HepG2 (cell line): Measurements from ENCODE around the gene MSMP. TPM values are rescaled to one million over a fixed set of nuclear protein-coding genes. Genes with fewer than 3 reads are reported as not detected.

Experiments used
- ATF4 ChIP-seq, 2 experiments: fragments of 450-650 bp in 1 of 2; sonication (generic) in 1 of 2; formaldehyde crosslinking; IDR thresholded peaks; 2 replicates each; pipeline versions ENCODE4 v1.5.0 to v1.8.0; 2020 to 2022; ENCODE audit warnings: mild to moderate bottlenecking in 1 of 2, missing genetic modification reagents in 1 of 2
- ATF7 ChIP-seq, 2 experiments: fragments of 450-650 bp in 1 of 2; sonication (generic) in 1 of 2; formaldehyde crosslinking in 1 of 2; IDR thresholded peaks; 2 replicates each; pipeline versions ENCODE4 v1.4.0 to v1.6.1; 2016 to 2020; ENCODE audit warnings: antibody characterized with exemption in 1 of 2, mild to moderate bottlenecking in 1 of 2, missing genetic modification reagents in 1 of 2
- BRD4 ChIP-seq: sonication (generic); formaldehyde crosslinking; IDR thresholded peaks from 2 replicates; pipeline ENCODE4 v1.4.0; 2020; ENCODE audit warnings: missing genetic modification reagents
- EHMT2 ChIP-seq: fragments of 200-600 bp; sonication (generic); IDR thresholded peaks from 2 replicates; pipeline ENCODE4 v1.7.0; 2017; ENCODE audit warnings: antibody characterized with exemption, low read depth, low read length, borderline replicate concordance
- ELF3 ChIP-seq: IDR thresholded peaks from 2 replicates; pipeline ENCODE4 v1.6.1; 2016; ENCODE audit warnings: missing genetic modification reagents, missing compliant biosample characterization
- HNF4G ChIP-seq, 2 experiments: sonication (generic) in 1 of 2; formaldehyde crosslinking in 1 of 2; IDR thresholded peaks; 2 replicates each; pipeline versions ENCODE4 v1.4.0 to v1.6.1; 2011 to 2020; ENCODE audit warnings: borderline replicate concordance in 2 of 2, low read depth in 2 of 2, mild to moderate bottlenecking in 2 of 2, low read length in 1 of 2, missing genetic modification reagents in 1 of 2, moderate library complexity in 1 of 2
- JUND ChIP-seq: sonication (generic); formaldehyde crosslinking; IDR thresholded peaks from 2 replicates; pipeline ENCODE4 v1.8.0; 2022; ENCODE audit warnings: mild to moderate bottlenecking, missing genetic modification reagents
- KMT2A ChIP-seq: sonication (generic); formaldehyde crosslinking; IDR thresholded peaks from 2 replicates; pipeline ENCODE4 v1.4.0; 2020; ENCODE audit warnings: missing genetic modification reagents
- NAIF1 ChIP-seq: sonication (generic); formaldehyde crosslinking; IDR thresholded peaks from 2 replicates; pipeline ENCODE4 v1.5.0; 2020; ENCODE audit warnings: mild to moderate bottlenecking, missing genetic modification reagents, borderline replicate concordance
- NCOA5 ChIP-seq: sonication (generic); formaldehyde crosslinking; IDR thresholded peaks from 2 replicates; pipeline ENCODE4 v1.4.0; 2020; ENCODE audit warnings: missing genetic modification reagents
- PHF8 ChIP-seq: sonication (generic); formaldehyde crosslinking; IDR thresholded peaks from 2 replicates; pipeline ENCODE4 v1.5.0; 2020; ENCODE audit warnings: missing genetic modification reagents
- RFXAP ChIP-seq: sonication (generic); formaldehyde crosslinking; IDR thresholded peaks from 2 replicates; pipeline ENCODE4 v1.4.0; 2020; ENCODE audit warnings: missing genetic modification reagents, borderline replicate concordance
- SAP130 ChIP-seq: IDR thresholded peaks from 2 replicates; pipeline ENCODE4 v1.6.1; 2016; ENCODE audit warnings: low read depth
- SIX1 ChIP-seq: sonication (generic); formaldehyde crosslinking; IDR thresholded peaks from 2 replicates; pipeline ENCODE4 v1.4.0; 2020; ENCODE audit warnings: missing genetic modification reagents, borderline replicate concordance
- SP140L ChIP-seq: sonication (generic); formaldehyde crosslinking; IDR thresholded peaks from 2 replicates; pipeline ENCODE4 v1.4.0; 2020; ENCODE audit warnings: missing genetic modification reagents, borderline replicate concordance
- ZMYM2 ChIP-seq: sonication (generic); formaldehyde crosslinking; IDR thresholded peaks from 2 replicates; pipeline ENCODE4 v1.8.0; 2022; ENCODE audit warnings: mild to moderate bottlenecking, missing genetic modification reagents
- ZMYM4 ChIP-seq: sonication (generic); formaldehyde crosslinking; IDR thresholded peaks from 2 replicates; pipeline ENCODE4 v1.8.1; 2023; ENCODE audit warnings: mild to moderate bottlenecking, missing genetic modification reagents
- ZNF335 ChIP-seq: sonication (generic); formaldehyde crosslinking; IDR thresholded peaks from 2 replicates; pipeline ENCODE4 v1.4.0; 2020; ENCODE audit warnings: missing genetic modification reagents
- ZNF33A ChIP-seq: sonication (generic); formaldehyde crosslinking; IDR thresholded peaks from 2 replicates; pipeline ENCODE4 v1.5.1; 2020; ENCODE audit warnings: missing genetic modification reagents, mild to moderate bottlenecking, moderate library complexity, borderline replicate concordance
- ZNF563 ChIP-seq: sonication (generic); formaldehyde crosslinking; IDR thresholded peaks from 2 replicates; pipeline ENCODE4 v1.8.0; 2022; ENCODE audit warnings: mild to moderate bottlenecking, moderate library complexity, missing genetic modification reagents
- ZNF83 ChIP-seq: sonication (generic); formaldehyde crosslinking; IDR thresholded peaks from 2 replicates; pipeline ENCODE4 v1.4.0; 2020; ENCODE audit warnings: missing genetic modification reagents, mild to moderate bottlenecking, borderline replicate concordance
- polyA plus RNA-seq, 8 experiments: library from polyadenylated mRNA; depleted of rRNA in 3 of 8; stranded (reverse) in 7 of 8; unstranded in 1 of 8; fragments of >200 nt; fragmentation: Illumina TruSeq in 4 of 8; extraction: Trizol in 4 of 8; gene quantifications; 2 replicates each; pipeline versions ENCODE4 v1.2.1 to v1.2.3, GENCODE V29; 2011 to 2016; ENCODE audit warnings: low read depth in 4 of 8, missing spikeins in 1 of 8, mixed read lengths in 1 of 8; ENCODE audit not compliant: insufficient read depth in 1 of 8
- total RNA-seq, 5 experiments: library from RNA; depleted of rRNA; stranded (reverse); fragments of >200 nt; fragmentation: Illumina TruSeq; extraction: Trizol; gene quantifications; 2 replicates each; pipeline ENCODE4 v1.2.3, GENCODE V29; 2016; ENCODE audit warnings: low read depth in 1 of 5
- TF ChIP-seq, protein P1 (sequence below): sonication (generic); IDR thresholded peaks from 2 replicates; pipeline ENCODE4 v1.6.1; 2016; ENCODE audit warnings: low read depth, borderline replicate concordance
- TF ChIP-seq, protein P2 (sequence below): sonication (generic); formaldehyde crosslinking; conservative IDR thresholded peaks from 2 replicates; pipeline ENCODE4 v1.8.0; 2022; ENCODE audit warnings: missing genetic modification reagents
- TF ChIP-seq, protein P3 (sequence below): IDR thresholded peaks from 2 replicates; pipeline ENCODE4 v1.6.1; 2016; ENCODE audit warnings: missing compliant biosample characterization, missing genetic modification reagents, borderline replicate concordance

MSMP gene
- total and polyA plus RNA-seq, 2 of the 13 experiments (the other 11 are each of a cell fraction or from before 2014, with no cell fraction given), result 0.24 to 0.46 TPM

- TF ChIP-seq ZNF335 (CRISPR knock-in tag), result no peak
- no peak for TF ChIP-seq SIX1 (CRISPR knock-in tag)
- peak; percentile 38; the same call in 1 of the 2 replicates for TF ChIP-seq KMT2A
- TF ChIP-seq, protein P1, sequence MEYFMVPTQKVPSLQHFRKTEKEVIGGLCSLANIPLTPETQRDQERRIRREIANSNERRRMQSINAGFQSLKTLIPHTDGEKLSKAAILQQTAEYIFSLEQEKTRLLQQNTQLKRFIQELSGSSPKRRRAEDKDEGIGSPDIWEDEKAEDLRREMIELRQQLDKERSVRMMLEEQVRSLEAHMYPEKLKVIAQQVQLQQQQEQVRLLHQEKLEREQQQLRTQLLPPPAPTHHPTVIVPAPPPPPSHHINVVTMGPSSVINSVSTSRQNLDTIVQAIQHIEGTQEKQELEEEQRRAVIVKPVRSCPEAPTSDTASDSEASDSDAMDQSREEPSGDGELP, result peak; percentile 34; the same call in 1 of the 2 replicates
- peak; percentile 63; the same call in 1 of the 2 replicates for TF ChIP-seq ZNF563
- TF ChIP-seq ZNF33A (CRISPR knock-in tag), result no peak
- no peak; the same call in 1 of the 2 replicates for TF ChIP-seq NAIF1
- TF ChIP-seq HNF4G (IDR thresholded peaks at IDR 0.05; ENCODE audit: borderline replicate concordance, low read depth, low read length), result no peak
- TF ChIP-seq HNF4G (CRISPR knock-in tag; IDR thresholded peaks at IDR 0.05; ENCODE audit: borderline replicate concordance, low read depth), result 0 out of 2 replicates have a peak, but pooled peaks have one; percentile 49
- no peak for TF ChIP-seq ATF7 (IDR thresholded peaks at IDR 0.05)
- no peak for TF ChIP-seq ATF7 (CRISPR knock-in tag; IDR thresholded peaks at IDR 0.05)
- TF ChIP-seq BRD4 (CRISPR knock-in tag), result peak; percentile 75
- TF ChIP-seq SP140L (CRISPR knock-in tag), result no peak
- TF ChIP-seq, protein P2, sequence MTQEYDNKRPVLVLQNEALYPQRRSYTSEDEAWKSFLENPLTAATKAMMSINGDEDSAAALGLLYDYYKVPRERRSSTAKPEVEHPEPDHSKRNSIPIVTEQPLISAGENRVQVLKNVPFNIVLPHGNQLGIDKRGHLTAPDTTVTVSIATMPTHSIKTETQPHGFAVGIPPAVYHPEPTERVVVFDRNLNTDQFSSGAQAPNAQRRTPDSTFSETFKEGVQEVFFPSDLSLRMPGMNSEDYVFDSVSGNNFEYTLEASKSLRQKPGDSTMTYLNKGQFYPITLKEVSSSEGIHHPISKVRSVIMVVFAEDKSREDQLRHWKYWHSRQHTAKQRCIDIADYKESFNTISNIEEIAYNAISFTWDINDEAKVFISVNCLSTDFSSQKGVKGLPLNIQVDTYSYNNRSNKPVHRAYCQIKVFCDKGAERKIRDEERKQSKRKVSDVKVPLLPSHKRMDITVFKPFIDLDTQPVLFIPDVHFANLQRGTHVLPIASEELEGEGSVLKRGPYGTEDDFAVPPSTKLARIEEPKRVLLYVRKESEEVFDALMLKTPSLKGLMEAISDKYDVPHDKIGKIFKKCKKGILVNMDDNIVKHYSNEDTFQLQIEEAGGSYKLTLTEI (CRISPR knock-in tag), result no peak
- TF ChIP-seq ZNF83 (CRISPR knock-in tag), result no peak
- TF ChIP-seq NCOA5 (CRISPR knock-in tag), result no peak
- TF ChIP-seq JUND (CRISPR knock-in tag), result no peak
- peak in 1 of 2 experiments; percentile 14; a peak in 1 of 4 replicates for TF ChIP-seq ATF4 (CRISPR knock-in tag; IDR thresholded peaks at IDR 0.05)
- peak; percentile 75 for TF ChIP-seq SAP130 (CRISPR knock-in tag)
- TF ChIP-seq, protein P3, sequence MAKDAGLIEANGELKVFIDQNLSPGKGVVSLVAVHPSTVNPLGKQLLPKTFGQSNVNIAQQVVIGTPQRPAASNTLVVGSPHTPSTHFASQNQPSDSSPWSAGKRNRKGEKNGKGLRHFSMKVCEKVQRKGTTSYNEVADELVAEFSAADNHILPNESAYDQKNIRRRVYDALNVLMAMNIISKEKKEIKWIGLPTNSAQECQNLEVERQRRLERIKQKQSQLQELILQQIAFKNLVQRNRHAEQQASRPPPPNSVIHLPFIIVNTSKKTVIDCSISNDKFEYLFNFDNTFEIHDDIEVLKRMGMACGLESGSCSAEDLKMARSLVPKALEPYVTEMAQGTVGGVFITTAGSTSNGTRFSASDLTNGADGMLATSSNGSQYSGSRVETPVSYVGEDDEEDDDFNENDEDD, result peak; percentile 52; the same call in 1 of the 2 replicates
- TF ChIP-seq ZMYM4, result peak; percentile 66
- TF ChIP-seq ELF3 (CRISPR knock-in tag), result peak; percentile 54; the same call in 1 of the 2 replicates
- no peak for TF ChIP-seq EHMT2
- 0 out of 2 replicates have a peak, but pooled peaks have one; percentile 78 for TF ChIP-seq RFXAP
- peak; percentile 71 for TF ChIP-seq PHF8
- peak; percentile 95 for TF ChIP-seq ZMYM2 (CRISPR knock-in tag)
Measured at GRCh38 chr9:35756275-35757225, 2.5 kb upstream of the MSMP start (continued).
